Right atrium auricular region (tissue), 2 donors: ENCODE measurements around the gene ETV7. TPM values are rescaled to one million over a fixed set of nuclear protein-coding genes. Genes with fewer than 3 reads are reported as not detected.

Source experiments
- DNase-seq: peaks from one replicate; pipeline ENCODE4 v3.0.0-alpha.2; 2019; ENCODE audit warnings: low spot score
- H3K27ac ChIP-seq, 2 donors: fragments of 200-600 bp; sonication (generic); 1 replicate in 1 of 2; 2 replicates in 1 of 2; pipeline ENCODE4 v1.5.1; 2016 to 2019
- H3K27me3 ChIP-seq, 2 donors: fragments of 200-600 bp; sonication (generic); one replicate each; pipeline versions ENCODE4 v1.5.1 to v1.6.0; 2017 to 2019
- H3K36me3 ChIP-seq: fragments of 200-600 bp; sonication (generic); one replicate; pipeline ENCODE4 v1.5.1; 2016
- H3K4me1 ChIP-seq, 2 donors: fragments of 200-600 bp; sonication (generic); one replicate each; pipeline versions ENCODE4 v1.5.1 to v1.6.0; 2017 to 2019
- H3K4me3 ChIP-seq, 2 donors: fragments of 200-600 bp; sonication (generic); 1 replicate in 1 of 2; 2 replicates in 1 of 2; pipeline ENCODE4 v1.5.1; 2017 to 2019; ENCODE audit warnings: mild to moderate bottlenecking in 1 of 2, moderate library complexity in 1 of 2
- H3K9me3 ChIP-seq, 2 donors: fragments of 200-600 bp; sonication (generic); one replicate each; pipeline ENCODE4 v1.5.1; 2019
- total RNA-seq, 2 donors: library from RNA; depleted of rRNA; stranded (reverse); fragments of >200 nt; gene quantifications; one replicate each; pipeline ENCODE4 v1.1.0, GENCODE V29; 2016
- TF ChIP-seq, protein P1 (sequence below), 2 donors: fragments of 200-600 bp; sonication (generic); IDR thresholded peaks; one replicate each; pipeline ENCODE4 v1.5.1; 2019; ENCODE audit warnings: antibody characterized with exemption in 2 of 2

ETV7 gene
- total RNA-seq, 2 donors from 2014 or later = 0.33 to 0.43 TPM

DNA sequence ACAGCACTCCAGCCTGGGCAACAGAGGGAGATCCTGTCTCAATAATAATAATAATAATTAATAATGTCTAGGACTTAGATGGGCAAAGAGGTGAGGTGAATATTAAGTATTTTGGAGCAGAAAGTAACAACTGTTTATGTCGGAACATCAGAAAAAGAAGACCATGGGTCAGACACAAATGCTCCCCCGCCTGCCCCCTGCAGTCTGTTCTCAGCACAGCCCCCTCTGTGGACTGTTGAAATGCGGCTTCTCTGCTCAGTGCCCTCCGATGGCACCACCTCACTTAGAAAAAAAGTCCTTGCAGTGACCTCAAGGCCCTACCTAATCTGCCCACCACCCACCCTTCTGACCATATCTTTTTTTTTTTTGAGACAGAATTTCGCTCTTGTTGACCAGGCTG lies 5.2 kb upstream of the ETV7 start:
- Histone ChIP-seq H3K9me3 (no peaks in the 10 kb centered on the region), H3K27ac (no peak overlapping the region), H3K27me3 (no peaks in the 10 kb centered on the region), H3K4me1 (peaks cover 0 to 5% of the 10 kb centered on the region in 2 donors), H3K36me3 (no peaks in the 10 kb centered on the region), H3K4me3 (no peak overlapping the region)
- no peak for DNase-seq
- TF ChIP-seq, protein P1, sequence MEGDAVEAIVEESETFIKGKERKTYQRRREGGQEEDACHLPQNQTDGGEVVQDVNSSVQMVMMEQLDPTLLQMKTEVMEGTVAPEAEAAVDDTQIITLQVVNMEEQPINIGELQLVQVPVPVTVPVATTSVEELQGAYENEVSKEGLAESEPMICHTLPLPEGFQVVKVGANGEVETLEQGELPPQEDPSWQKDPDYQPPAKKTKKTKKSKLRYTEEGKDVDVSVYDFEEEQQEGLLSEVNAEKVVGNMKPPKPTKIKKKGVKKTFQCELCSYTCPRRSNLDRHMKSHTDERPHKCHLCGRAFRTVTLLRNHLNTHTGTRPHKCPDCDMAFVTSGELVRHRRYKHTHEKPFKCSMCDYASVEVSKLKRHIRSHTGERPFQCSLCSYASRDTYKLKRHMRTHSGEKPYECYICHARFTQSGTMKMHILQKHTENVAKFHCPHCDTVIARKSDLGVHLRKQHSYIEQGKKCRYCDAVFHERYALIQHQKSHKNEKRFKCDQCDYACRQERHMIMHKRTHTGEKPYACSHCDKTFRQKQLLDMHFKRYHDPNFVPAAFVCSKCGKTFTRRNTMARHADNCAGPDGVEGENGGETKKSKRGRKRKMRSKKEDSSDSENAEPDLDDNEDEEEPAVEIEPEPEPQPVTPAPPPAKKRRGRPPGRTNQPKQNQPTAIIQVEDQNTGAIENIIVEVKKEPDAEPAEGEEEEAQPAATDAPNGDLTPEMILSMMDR (IDR thresholded peaks at IDR 0.05) = no peak

DNA sequence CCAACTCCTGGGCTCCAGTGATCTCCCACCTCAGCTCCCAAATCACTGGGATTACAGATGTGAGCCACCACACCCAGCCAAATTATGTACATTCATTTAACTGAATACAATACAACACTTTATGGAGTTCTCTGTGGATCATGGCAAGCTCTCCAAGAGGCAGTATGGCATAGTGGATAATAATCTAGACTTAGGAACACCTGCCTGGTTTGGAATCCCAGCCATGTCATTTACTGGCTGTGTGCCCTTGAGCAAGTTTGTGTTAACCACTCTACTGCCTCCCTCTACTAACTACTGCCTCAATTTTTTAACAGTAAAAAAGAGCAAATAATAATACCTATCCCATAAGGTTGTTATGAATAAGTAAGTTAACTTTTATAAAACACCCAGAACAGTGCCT lies 1.9 kb upstream of the ETV7 start:
- TF ChIP-seq, protein P1 (IDR thresholded peaks at IDR 0.05) = no peak
- H3K27ac ChIP-seq = no peak overlapping the region
- H3K4me1 ChIP-seq = peaks cover 0 to 24% of the 10 kb centered on the region in 2 donors
- DNase-seq = no peak
- no peaks in the 10 kb centered on the region for H3K27me3 ChIP-seq
- H3K4me3 ChIP-seq = no peak overlapping the region
- no peaks in the 10 kb centered on the region for H3K9me3 ChIP-seq
- H3K36me3 ChIP-seq = no peaks in the 10 kb centered on the region

DNA sequence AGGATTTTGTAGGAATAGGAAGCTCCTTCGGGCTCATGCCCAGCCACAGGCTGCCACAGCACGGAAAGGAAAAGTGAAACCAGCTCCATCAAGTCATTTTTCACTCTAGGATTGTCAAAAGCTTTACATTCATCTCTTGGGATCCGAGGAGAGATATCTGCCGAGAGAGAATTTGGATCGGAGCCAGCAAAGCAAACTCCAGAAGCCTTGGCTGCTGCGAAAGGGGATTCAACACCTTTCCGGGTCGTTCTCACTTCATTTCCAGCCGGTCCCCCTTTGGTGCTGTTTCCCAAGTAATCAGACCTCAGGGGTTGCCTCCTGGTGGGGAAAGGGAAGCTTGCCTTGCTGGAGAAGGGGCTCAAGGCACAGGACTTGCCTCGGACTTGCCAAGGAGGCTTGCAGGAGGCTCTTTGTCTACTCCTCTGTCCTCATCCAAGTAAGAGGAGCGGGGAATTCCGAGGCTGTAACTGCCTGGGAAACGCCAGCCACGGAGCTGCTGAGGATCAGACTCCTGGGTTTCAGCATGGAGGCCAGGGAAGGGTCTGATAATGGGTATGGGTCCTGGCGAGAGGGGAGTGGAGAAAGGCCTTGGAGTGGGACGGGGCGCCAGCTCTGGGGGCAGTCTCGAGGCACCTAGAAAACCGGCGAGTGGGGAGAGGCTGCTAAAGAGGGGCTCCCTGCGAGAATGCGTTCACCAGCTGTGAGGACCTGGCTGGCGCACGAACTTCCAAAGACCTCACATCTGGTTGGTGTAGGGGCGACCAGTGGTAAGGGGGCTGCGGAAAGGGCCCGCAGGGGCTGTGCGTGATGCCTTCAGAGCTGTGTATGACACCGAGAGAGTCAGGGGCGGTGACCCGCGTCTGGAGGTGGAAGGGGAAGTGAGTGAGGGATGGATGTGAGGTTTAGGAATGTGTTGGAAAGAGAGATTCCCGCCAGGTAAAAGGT lies 702 bp downstream of the ETV7 start:
- Histone ChIP-seq H3K36me3 (no peaks in the 10 kb centered on the region), H3K4me1 (peaks cover 0 to 24% of the 10 kb centered on the region in 2 donors), H3K27me3 (no peaks in the 10 kb centered on the region), H3K9me3 (no peaks in the 10 kb centered on the region), H3K27ac (peak overlapping the region in 1 of 2 donors; percentile 35), H3K4me3 (peak overlapping the region; percentile 41 to 57)
- no peak for DNase-seq
- TF ChIP-seq, protein P1 (IDR thresholded peaks at IDR 0.05) = no peak

DNA sequence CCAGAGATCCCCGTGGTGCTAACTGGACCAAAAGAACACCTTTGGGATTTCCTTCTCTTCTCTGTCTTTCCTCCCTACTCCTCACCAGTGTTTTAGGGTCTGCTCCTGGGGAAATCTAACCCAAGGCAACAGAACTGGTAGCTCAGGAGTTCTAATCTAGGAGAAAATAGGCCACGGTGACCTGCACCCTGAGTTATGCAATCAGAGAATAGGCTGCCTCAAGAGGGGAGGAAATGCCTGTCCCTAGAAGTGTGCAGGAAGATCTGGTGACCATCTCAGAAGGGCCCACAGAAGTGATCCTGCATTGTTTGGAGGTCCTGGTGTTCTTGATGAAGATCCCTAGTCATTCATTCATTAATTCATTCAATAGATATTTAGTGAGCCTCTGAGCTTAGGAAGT lies 3.4 kb downstream of the ETV7 start:
- DNase-seq = no peak
- TF ChIP-seq, protein P1 (IDR thresholded peaks at IDR 0.05) = no peak

DNA sequence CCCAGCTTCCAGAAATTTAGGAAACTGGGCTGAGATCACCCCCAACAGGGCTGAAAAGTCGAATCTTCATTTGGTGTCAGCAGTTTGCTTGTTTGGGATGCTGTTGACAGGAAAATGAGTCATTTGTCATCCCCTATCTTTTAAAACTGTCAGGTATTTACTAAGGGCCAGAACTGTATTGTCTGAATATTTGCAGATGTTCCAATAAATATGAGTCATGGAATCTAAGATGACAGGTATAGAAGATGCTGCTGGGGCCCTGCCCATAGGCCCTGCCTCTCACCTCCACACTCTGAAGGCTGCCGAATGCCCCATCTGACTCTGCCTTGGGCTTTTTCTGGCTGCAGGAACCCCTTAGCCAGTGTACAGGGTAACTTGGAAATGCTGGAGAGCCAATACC lies 3.9 kb downstream of the ETV7 start:
- Histone ChIP-seq H3K4me1 (peaks cover 0 to 24% of the 10 kb centered on the region in 2 donors), H3K27ac (no peak overlapping the region), H3K27me3 (no peaks in the 10 kb centered on the region), H3K36me3 (no peaks in the 10 kb centered on the region), H3K4me3 (no peak overlapping the region), H3K9me3 (no peaks in the 10 kb centered on the region)
- DNase-seq = no peak
- TF ChIP-seq, protein P1 (IDR thresholded peaks at IDR 0.05) = no peak

More for the DNA sequence above, 3.4 kb downstream of the ETV7 start:
- no peaks in the 10 kb centered on the region for H3K27me3 ChIP-seq
- no peaks in the 10 kb centered on the region for H3K9me3 ChIP-seq
- peaks cover 0 to 24% of the 10 kb centered on the region in 2 donors for H3K4me1 ChIP-seq
- H3K27ac ChIP-seq = no peak overlapping the region
- H3K4me3 ChIP-seq = no peak overlapping the region
- no peaks in the 10 kb centered on the region for H3K36me3 ChIP-seq
